Inflammatory macrophage treated with lipopolysaccharide for 4 hours (primary cell): ENCODE data around the gene LIME1.

Experiments
- DNase-seq: peaks from one replicate; pipeline ENCODE4 v3.0.0-alpha.2; 2020

The LIME1 gene

GRCh38 chr20:63739130-63740069 lies 2.9 kb downstream of the LIME1 start, which contains the start of gene SLC2A4RG:
Gene SLC2A4RG, plus strand, starts transcription at chr20:63739776. Its CDS starts 137 bp downstream, at chr20:63739913.
- DNase-seq = peak; percentile 86

DNA sequence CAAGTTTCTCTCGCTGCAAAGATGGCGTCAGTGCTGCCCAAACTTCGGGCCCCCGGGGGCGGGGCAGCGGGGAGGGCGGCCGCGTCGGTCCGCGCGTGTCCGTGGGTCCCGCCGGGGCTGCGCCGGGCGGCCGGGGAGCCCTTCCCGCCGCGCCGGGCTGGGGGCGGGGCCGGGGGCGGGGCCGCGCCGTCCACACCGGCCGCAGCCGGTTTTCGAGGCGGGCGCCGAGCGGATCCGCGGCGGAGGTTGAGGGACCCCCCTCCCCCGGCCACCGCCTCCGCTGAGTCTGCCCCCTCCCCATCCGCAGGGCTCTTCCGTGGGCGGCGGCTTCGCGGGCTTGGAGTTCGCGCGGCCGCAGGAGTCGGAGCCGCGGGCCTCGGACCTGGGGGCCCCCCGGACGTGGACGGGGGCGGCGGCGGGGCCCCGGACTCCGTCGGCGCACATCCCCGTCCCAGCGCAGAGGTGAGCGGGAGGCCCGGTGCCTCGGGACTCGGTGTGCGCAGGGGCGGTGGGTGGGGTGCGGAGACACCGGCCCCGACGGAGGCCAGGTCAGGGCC lies 3.7 kb downstream of the LIME1 start:
- no peak for DNase-seq

DNA sequence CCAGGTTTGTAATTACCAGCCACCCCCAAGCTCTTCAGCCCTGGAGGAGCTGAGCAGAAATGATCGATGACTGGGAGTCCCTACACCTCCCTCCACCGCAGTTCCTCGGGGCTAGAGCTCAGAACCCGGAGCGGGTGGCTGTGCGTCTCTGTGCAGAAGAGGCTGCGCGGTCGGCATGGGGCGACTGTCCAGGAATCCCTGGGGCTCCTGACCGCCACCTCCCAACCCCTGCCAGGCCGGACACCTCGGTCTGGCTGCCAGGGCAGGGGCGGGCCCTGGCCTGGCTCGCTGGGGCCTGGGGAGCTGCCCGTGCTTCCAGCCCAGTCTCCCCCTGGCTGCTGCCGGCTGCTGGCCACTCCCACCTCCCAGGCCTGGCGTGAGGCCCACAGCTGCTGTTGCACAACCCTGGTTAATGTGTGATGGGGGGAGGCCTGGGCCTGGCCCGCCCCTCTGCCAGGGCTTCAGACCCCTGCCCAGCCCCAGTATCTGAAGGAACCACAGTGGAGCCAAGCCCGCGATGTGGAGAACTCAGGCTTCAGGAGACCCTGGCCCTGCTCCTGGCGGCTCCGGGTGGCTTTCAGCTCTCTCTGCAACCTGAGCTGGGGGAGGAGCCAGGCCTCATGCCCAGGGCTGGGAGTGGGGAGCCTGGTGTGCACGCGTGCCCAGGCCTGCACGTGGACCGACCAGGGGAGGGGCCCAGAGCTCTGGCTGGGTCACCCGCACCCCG lies 4.3 kb downstream of the LIME1 start:
- peak; percentile 61 for DNase-seq

DNA sequence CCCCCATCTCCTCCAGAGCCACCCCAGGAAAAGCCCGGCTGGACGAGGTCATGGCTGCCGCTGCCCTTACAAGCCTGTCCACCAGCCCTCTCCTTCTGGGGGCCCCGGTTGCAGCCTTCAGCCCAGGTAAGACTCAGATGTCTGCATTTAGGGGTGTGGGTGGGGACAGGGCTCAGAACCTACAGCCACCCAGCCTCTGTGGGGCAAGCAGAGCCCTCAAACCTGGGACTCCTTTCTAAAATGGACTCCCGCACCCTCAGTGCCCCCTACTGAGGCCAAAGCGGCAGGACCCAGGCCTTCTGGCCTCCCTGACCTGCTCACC lies 4.9 kb downstream of the LIME1 start:
- no peak for DNase-seq

DNA sequence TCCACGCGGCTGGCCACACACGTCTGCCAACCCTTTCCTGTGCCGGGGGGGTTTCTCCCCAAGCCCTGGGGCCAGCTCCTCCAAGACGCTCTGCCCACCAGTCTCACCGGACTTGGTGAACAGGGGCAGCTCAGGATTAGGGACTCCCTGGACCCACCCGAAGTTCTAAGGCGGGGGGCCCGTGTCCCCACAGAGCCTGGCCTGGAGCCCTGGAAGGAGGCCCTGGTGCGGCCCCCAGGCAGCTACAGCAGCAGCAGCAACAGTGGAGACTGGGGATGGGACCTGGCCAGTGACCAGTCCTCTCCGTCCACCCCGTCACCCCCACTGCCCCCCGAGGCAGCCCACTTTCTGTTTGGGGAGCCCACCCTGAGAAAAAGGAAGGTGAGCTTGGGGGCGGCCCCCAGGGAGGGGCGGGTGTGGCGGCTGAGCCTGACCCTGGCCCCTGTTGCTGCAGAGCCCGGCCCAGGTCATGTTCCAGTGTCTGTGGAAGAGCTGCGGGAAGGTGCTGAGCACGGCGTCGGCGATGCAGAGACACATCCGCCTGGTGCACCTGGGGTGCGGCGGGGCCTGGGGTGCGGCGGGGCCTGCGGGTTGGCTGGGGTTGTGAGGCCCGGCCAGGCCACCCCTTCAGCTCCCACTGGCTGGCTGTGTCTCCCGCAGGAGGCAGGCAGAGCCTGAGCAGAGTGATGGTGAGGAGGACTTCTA lies 5.4 kb downstream of the LIME1 start:
- no peak for DNase-seq

DNA sequence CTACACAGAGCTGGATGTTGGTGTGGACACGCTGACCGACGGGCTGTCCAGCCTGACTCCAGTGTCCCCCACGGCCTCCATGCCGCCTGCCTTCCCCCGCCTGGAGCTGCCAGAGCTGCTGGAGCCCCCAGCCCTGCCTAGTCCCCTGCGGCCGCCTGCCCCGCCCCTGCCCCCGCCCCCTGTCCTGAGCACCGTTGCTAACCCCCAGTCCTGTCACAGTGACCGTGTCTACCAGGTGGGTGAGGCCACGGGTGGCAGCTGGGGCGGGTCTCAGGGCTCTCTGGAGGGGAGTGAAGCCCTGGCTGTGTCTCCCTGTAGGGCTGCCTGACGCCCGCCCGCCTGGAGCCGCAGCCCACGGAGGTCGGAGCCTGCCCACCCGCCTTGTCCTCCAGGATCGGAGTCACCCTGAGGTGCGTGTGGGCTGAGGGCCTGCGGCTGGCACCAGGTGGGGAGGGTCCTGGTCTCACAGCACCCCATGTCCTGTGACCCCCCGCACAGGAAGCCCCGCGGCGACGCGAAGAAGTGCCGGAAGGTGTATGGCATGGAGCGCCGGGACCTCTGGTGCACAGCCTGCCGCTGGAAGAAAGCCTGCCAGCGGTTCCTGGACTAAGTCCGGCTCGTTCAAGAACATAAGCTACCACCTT lies 6.0 kb downstream of the LIME1 start:
- DNase-seq = no peak

DNA sequence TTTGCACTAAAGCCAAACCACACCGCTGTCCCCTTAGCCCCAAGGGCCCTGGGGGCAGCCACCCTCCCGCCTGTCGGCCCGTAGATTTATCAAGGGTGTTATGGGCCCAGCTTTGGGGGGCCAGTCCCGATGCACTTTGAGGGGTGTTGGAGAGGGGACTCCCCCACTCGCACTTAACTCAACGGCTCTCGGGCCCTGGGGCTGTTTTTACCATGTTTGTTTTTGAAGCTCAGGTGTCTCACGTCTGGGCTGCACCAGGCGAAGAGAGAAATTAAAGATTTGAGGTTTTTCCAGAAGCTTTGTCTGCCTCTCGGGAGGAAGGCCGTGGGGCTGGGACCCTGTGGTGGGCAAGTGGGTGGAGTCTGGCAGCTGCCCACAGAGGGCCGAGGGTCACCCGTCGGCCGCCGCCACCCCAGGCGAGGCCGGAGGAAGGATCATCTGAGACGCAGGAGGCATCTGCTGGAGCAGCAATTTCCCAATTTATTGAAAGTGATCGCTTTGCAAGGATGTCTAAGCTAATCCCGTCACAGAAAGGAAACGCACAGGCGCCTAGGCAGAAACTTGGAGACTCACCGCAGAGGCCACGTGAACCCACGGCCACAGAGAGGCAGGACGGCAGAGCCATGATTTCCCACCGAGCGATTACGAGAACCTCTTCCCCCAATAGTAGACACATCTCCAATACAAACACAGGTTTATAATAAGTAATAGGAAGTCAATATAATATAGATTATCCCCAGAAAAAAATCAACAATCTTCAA lies 6.9 kb downstream of the LIME1 start:
- no peak for DNase-seq

GRCh38 chr20:63744158-63744557 lies 7.7 kb downstream of the LIME1 start:
- DNase-seq = no peak

GRCh38 chr20:63744574-63745423 lies 8.3 kb downstream of the LIME1 start:
- no peak for DNase-seq

- DNase-seq = no peak
These were observed 9.0 kb downstream of the LIME1 start for GRCh38 chr20:63745424-63745805.

DNA sequence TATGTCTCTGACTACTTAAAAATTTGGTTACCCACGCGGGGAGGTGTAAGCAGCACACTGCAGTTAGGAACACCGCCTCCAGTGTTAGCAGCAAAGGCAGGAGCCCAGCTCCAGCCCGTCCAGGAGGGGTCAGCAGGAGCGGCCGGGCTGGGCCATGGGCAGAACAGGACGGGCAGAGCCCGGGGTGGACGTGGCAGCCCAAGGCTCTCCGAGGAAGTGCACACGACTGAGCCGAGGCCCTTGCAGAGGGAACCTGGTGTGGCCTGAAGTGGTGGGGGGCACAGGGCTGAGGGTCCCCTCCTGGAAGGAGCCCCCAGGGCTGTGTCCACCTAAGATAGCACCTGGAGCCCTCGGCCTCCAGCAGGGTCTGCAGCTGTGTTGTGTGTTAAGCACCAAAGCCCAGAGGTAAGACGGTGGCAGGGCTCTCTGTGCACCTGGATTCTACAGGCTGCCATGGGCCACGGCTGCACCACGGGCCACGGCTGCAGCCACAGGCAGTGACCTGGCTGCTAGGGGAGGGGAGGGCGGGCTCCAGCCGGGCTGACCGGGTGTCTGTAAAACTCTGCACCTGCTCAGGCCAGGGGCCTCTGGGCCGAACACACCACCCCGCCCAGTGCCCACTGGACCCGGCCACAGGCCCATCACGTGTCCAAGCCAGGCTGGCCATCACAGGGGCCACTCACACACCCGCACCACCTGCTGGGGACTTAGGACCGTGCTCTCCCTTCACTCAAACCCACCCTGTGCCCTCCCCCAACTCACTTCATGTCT lies 9.7 kb downstream of the LIME1 start:
- no peak for DNase-seq

- no peak for DNase-seq
These were observed 10.4 kb downstream of the LIME1 start for GRCh38 chr20:63746751-63747315.

DNA sequence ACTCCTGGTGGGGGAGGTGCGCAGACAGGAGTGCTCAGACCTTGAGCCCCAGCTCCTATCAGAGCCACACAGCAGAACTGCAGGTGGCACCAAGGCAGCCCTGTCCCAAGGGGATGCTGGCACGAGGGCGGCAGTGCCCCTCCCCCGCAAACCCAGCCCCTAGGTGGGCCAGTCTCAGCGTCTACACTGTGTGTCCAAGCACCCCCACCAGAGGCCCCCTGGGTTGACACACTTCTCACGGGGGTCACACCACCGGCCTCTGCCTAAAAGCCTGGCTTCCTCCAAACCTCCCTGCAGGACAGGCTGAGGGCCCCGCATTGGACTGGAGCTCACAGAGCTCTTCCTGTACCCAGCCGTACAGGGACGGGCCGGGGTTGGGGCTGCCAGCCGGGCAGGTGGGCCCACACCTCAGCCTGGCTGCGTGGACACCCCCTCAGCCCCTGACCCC lies 11.2 kb downstream of the LIME1 start:
- no peak for DNase-seq

- DNase-seq = no peak
These were observed 11.8 kb downstream of the LIME1 start for GRCh38 chr20:63748070-63748933.

- no peak for DNase-seq
These were observed 12.4 kb downstream of the LIME1 start for GRCh38 chr20:63748934-63749270.

- DNase-seq = no peak
These were observed 13.4 kb downstream of the LIME1 start for GRCh38 chr20:63749597-63750508.

GRCh38 chr20:63750807-63751470 lies 14.5 kb downstream of the LIME1 start:
- DNase-seq = no peak
